CD14-positive monocyte (primary cell): ENCODE data around the gene TCF4. TPM values are rescaled to one million over a fixed set of nuclear protein-coding genes. Genes with fewer than 3 reads are reported as not detected.

Source experiments
- DNase-seq, 3 donors: peaks; one replicate each; pipeline ENCODE4 v3.0.0-alpha.2; 2011 to 2022
- H2AFZ ChIP-seq: 2 replicates; pipeline ENCODE4 v1.6.0; 2012; ENCODE audit warnings: mild to moderate bottlenecking, low read depth, low read length, inconsistent platforms; ENCODE audit not compliant: insufficient read depth, poor library complexity, severe bottlenecking
- H3K27ac ChIP-seq, 2 donors: 1 replicate in 1 of 2; 2 replicates in 1 of 2; pipeline ENCODE4 v1.5.1; 2012 to 2013; ENCODE audit warnings: low read length in 2 of 2, control low read depth in 1 of 2, inconsistent platforms in 1 of 2, low read depth in 1 of 2, mild to moderate bottlenecking in 1 of 2
- H3K27me3 ChIP-seq, 2 donors: one replicate each; pipeline versions ENCODE4 v1.6.0 to v1.6.1; 2011 to 2013; ENCODE audit warnings: low read length in 2 of 2; ENCODE audit not compliant: control insufficient read depth in 2 of 2, insufficient read depth in 2 of 2
- H3K36me3 ChIP-seq, 2 donors: replicated peaks in 1 of 2; 1 replicate in 1 of 2; 2 replicates in 1 of 2; pipeline versions ENCODE4 v1.5.1 to v1.6.1; 2012 to 2013; ENCODE audit warnings: low read length in 2 of 2, control low read depth in 1 of 2, inconsistent platforms in 1 of 2, mild to moderate bottlenecking in 1 of 2; ENCODE audit not compliant: insufficient read depth in 2 of 2, control insufficient read depth in 1 of 2
- H3K4me1 ChIP-seq, 2 donors: 1 replicate in 1 of 2; 2 replicates in 1 of 2; pipeline versions ENCODE4 v1.5.1 to v1.6.1; 2012 to 2013; ENCODE audit warnings: low read length in 2 of 2, control low read depth in 1 of 2, inconsistent platforms in 1 of 2, mild to moderate bottlenecking in 1 of 2, moderate library complexity in 1 of 2; ENCODE audit not compliant: insufficient read depth in 2 of 2, control insufficient read depth in 1 of 2
- H3K4me2 ChIP-seq: replicated peaks from 2 replicates; pipeline ENCODE3; 2012; ENCODE audit warnings: low read length, moderate library complexity, mild to moderate bottlenecking; ENCODE audit not compliant: poor library complexity, severe bottlenecking; ENCODE audit errors: extremely low read depth
- H3K4me3 ChIP-seq, 3 experiments: fragments of 200-600 bp in 1 of 3; sonication (generic) in 1 of 3; replicated peaks in 1 of 3; 1 replicate in 2 of 3; 2 replicates in 1 of 3; pipeline ENCODE4 v1.5.1; 2011 to 2013; ENCODE audit warnings: low read length in 3 of 3, mild to moderate bottlenecking in 3 of 3, control low read depth in 2 of 3, low read depth in 2 of 3, inconsistent platforms in 1 of 3, moderate library complexity in 1 of 3
- H3K79me2 ChIP-seq: 2 replicates; pipeline ENCODE4 v1.6.0; 2012; ENCODE audit warnings: mild to moderate bottlenecking, control low read depth, inconsistent platforms, low read length, moderate library complexity; ENCODE audit not compliant: insufficient read depth
- H3K9ac ChIP-seq: 2 replicates; pipeline ENCODE4 v1.6.0; 2017; ENCODE audit warnings: low read length, mild to moderate bottlenecking; ENCODE audit not compliant: insufficient read depth, poor library complexity, severe bottlenecking
- H3K9me3 ChIP-seq, 2 donors: replicated peaks in 1 of 2; 1 replicate in 1 of 2; 2 replicates in 1 of 2; pipeline versions ENCODE4 v1.5.1 to v1.6.1; 2012 to 2013; ENCODE audit warnings: low read length in 2 of 2, control low read depth in 1 of 2; ENCODE audit not compliant: control insufficient read depth in 1 of 2, insufficient read depth in 1 of 2
- H4K20me1 ChIP-seq: 2 replicates; pipeline ENCODE4 v1.6.0; 2012; ENCODE audit warnings: mild to moderate bottlenecking, low read length, control low read depth, moderate library complexity; ENCODE audit not compliant: insufficient read depth
- H3K27ac Mint-ChIP-seq, 7 donors: one replicate each; pipeline ENCODE4 v1.8.0; 2020; ENCODE audit warnings: mild to moderate bottlenecking in 7 of 7, mixed read lengths in 7 of 7, moderate library complexity in 6 of 7, inconsistent platforms in 2 of 7
- H3K27me3 Mint-ChIP-seq, 3 donors: one replicate each; pipeline ENCODE4 v1.8.0; 2021 to 2022; ENCODE audit warnings: low read depth in 3 of 3, mild to moderate bottlenecking in 3 of 3, mixed read lengths in 3 of 3, moderate library complexity in 3 of 3, inconsistent platforms in 1 of 3
- H3K36me3 Mint-ChIP-seq, 2 donors: one replicate each; pipeline ENCODE4 v1.8.0; 2020; ENCODE audit warnings: mixed read lengths in 2 of 2, inconsistent platforms in 1 of 2, mild to moderate bottlenecking in 1 of 2
- H3K4me1 Mint-ChIP-seq: one replicate; pipeline ENCODE4 v1.8.0; 2020; ENCODE audit warnings: mild to moderate bottlenecking, mixed read lengths
- H3K4me3 Mint-ChIP-seq, 2 donors: one replicate each; pipeline ENCODE4 v1.8.0; 2020; ENCODE audit warnings: mild to moderate bottlenecking in 2 of 2, mixed read lengths in 2 of 2, moderate library complexity in 1 of 2
- H3K9me3 Mint-ChIP-seq, 7 donors: one replicate each; pipeline ENCODE4 v1.8.0; 2020 to 2022; ENCODE audit warnings: mixed read lengths in 7 of 7, mild to moderate bottlenecking in 6 of 7, moderate library complexity in 6 of 7, inconsistent platforms in 2 of 7
- CTCF ChIP-seq: fragments of 200-600 bp; IDR thresholded peaks from one replicate; pipeline ENCODE4 v1.8.0; 2022; ENCODE audit warnings: antibody characterized with exemption, mild to moderate bottlenecking
- intact Hi-C, 2 donors: fragments of 100-400 bp; cut with micrococcal nuclease; formaldehyde crosslinking; loops; one replicate each; pipeline versions ENCODE4 v1.15.0 to v1.15.1; 2023
- polyA plus RNA-seq, 3 donors: library from polyadenylated mRNA; depleted of rRNA in 1 of 3; unstranded in 2 of 3; stranded (reverse) in 1 of 3; fragments of 300-500 nt in 2 of 3; fragments of >200 nt in 1 of 3; fragmentation: Illumina TruSeq in 2 of 3; gene quantifications; 1 replicate in 2 of 3; 2 replicates in 1 of 3; pipeline ENCODE4 v1.2.3, GENCODE V29; 2012 to 2021

Gene TCF4
- polyA plus RNA-seq, 3 donors, result 5.9 to 12.9 (median 10.7) TPM

GRCh38 chr18:55524353-55525073 lies 63.5 kb downstream of the TCF4 start:
- Mint-ChIP-seq H3K4me3 (no peak overlapping the region), H3K9me3 (no peaks in the 10 kb centered on the region), H3K27me3 (no peaks in the 10 kb centered on the region), H3K36me3 (no peaks in the 10 kb centered on the region), H3K27ac (no peak overlapping the region), H3K4me1 (peaks cover 2% of the 10 kb centered on the region)
- Histone ChIP-seq H3K4me2 (no peak overlapping the region), H4K20me1 (no peaks in the 10 kb centered on the region), H2AFZ (no peak overlapping the region), H3K27me3 (no peaks in the 10 kb centered on the region), H3K79me2 (no peaks in the 10 kb centered on the region), H3K4me1 (no peaks in the 10 kb centered on the region), H3K4me3 (no peak overlapping the region), H3K27ac (no peak overlapping the region), H3K9ac (no peak overlapping the region), H3K36me3 (no peaks in the 10 kb centered on the region), H3K9me3 (no peaks in the 10 kb centered on the region)
- TF ChIP-seq CTCF, result no peak
- DNase-seq, result no peak
- intact Hi-C loops, result no loop called here

- H3K27ac Mint-ChIP-seq, result no peak overlapping the region
- no peaks in the 10 kb centered on the region for H3K27me3 Mint-ChIP-seq
- intact Hi-C loops, result no loop called here
- Histone ChIP-seq H3K27me3 (no peaks in the 10 kb centered on the region), H4K20me1 (no peaks in the 10 kb centered on the region), H3K9me3 (no peaks in the 10 kb centered on the region), H3K4me1 (no peaks in the 10 kb centered on the region), H3K36me3 (no peaks in the 10 kb centered on the region), H3K4me2 (no peak overlapping the region), H2AFZ (no peak overlapping the region), H3K9ac (no peak overlapping the region), H3K79me2 (no peaks in the 10 kb centered on the region), H3K4me3 (no peak overlapping the region), H3K27ac (no peak overlapping the region)
- TF ChIP-seq CTCF, result no peak
- H3K36me3 Mint-ChIP-seq, result peaks cover 0 to 2% of the 10 kb centered on the region in 2 donors
- H3K4me1 Mint-ChIP-seq, result peaks cover 2% of the 10 kb centered on the region
- no peaks in the 10 kb centered on the region for H3K9me3 Mint-ChIP-seq
- no peak overlapping the region for H3K4me3 Mint-ChIP-seq
- no peak for DNase-seq
These were observed 65.0 kb downstream of the TCF4 start for GRCh38 chr18:55523001-55523400.
